ENCODE data around the gene BNC2.

GRCh38 chr9:16767366-16767765, 103.1 kb downstream of the BNC2 start:
- TF ChIP-seq EZH2 (IDR thresholded peaks at IDR 0.05; ENCODE audit: borderline replicate concordance) (no peak), CTCF (IDR thresholded peaks at IDR 0.05; ENCODE audit: poor library complexity) (no peak), EZH2phosphoT487 (IDR thresholded peaks at IDR 0.05; ENCODE audit: low read depth, severe bottlenecking, unreplicated experiment) (no peak)
